Stimulated activated CD4-positive, alpha-beta T cell treated with anti-CD3 and anti-CD28 coated beads, Interleukin-2, amount 100 ng/mL, for 24 hours (primary cell): Measurements from ENCODE around the gene FZD10.

Experiments
- DNase-seq, 2 donors: peaks; one replicate each; pipeline ENCODE4 v3.0.0-alpha.2; 2020

Gene FZD10

DNA sequence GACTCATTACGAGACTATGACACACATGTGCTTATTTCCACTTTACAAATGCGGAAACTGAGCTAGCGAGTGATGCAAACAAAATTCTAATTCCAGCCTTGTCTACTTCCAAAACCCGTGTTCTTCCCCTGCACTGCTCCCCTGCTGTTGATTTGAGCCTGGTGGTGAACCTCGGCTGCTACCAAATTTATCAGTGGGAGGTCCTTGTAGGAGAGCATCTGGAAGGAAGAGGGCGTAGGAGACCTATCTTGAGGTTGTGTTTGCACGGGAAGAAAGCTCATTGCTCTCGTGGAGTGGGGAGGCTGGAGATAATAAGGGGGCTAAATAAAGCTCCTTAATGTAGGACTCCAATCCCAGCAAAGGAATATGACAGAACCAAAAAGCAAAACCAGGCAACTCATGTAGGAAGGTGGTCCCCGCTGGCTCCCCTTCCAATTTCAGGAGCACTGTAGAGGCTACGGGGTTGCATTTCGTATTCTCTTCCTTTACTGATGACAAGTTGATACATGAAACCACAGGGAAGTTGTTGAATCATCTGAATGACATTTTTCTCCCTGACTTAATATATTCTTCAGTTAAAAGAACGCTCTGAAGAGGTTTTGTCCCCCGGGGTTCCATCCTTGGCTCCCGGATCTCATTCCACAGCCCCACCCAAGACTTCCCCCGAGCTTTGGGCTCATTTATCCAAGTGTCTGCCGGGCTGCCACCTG is 52.6 kb downstream of the FZD10 start:
- DNase-seq, result no peak
